ENCODE data around the gene IGSF9B. TPM values are rescaled to one million over a fixed set of nuclear protein-coding genes. Genes with fewer than 3 reads are reported as not detected.
A peak's percentile ranks its signal among the peaks of the same experiment; 100 is the strongest.

IGSF9B gene
- total and polyA plus RNA-seq, 4 donors, result 0.07 to 0.33 (median 0.09) TPM; not detected in 1

- Histone ChIP-seq H3K9me3 (ENCODE audit: control insufficient read depth in 4 of 4, low read length in 3 of 4) (no peaks in the 10 kb centered on the region), H3K4me1 (ENCODE audit: control insufficient read depth in 4 of 4, insufficient read depth in 4 of 4, low read length in 3 of 4) (no peaks in the 10 kb centered on the region), H3K27ac (ENCODE audit: low read depth in 1 of 2, low read length in 2 of 2) (no peak overlapping the region), H3K27me3 (ENCODE audit: control insufficient read depth in 4 of 4, insufficient read depth in 4 of 4, low read length in 3 of 4) (peaks cover 0 to 5% (median 2%) of the 10 kb centered on the region in 4 donors), H3K9ac (ENCODE audit: low read depth in 1 of 2, low read length in 2 of 2) (no peak overlapping the region), H3K4me3 (ENCODE audit: low read depth in 1 of 3, low read length in 3 of 3) (no peak overlapping the region), H3K36me3 (ENCODE audit: control insufficient read depth in 4 of 4, insufficient read depth in 3 of 4, low read depth in 1 of 4, low read length in 3 of 4) (no peaks in the 10 kb centered on the region)
- TF ChIP-seq EGR1 (IDR thresholded peaks at IDR 0.05; ENCODE audit: low read depth in 2 of 2) (no peak), REST (IDR thresholded peaks at IDR 0.05) (peak; percentile 81), MAX (IDR thresholded peaks at IDR 0.05) (no peak)
- DNase-seq (ENCODE audit: low spot score), result no peak
- WGBS, result 47% methylated on average over 6 of the region's 6 CpGs
Observed at GRCh38 chr11:133968300-133968699, 11.5 kb upstream of the IGSF9B start.

GRCh38 chr11:133967599-133968238, 11.0 kb upstream of the IGSF9B start:
- no peak overlapping the region for H3K9ac ChIP-seq (ENCODE audit: low read depth in 1 of 2, low read length in 2 of 2)
- H3K4me1 ChIP-seq (ENCODE audit: control insufficient read depth in 4 of 4, insufficient read depth in 4 of 4, low read length in 3 of 4), result no peaks in the 10 kb centered on the region
- H3K27me3 ChIP-seq (ENCODE audit: control insufficient read depth in 4 of 4, insufficient read depth in 4 of 4, low read length in 3 of 4), result peaks cover 0 to 5% (median 2%) of the 10 kb centered on the region in 4 donors
- no peak for TF ChIP-seq NR2F2 (IDR thresholded peaks at IDR 0.05)
- TF ChIP-seq SP1 (IDR thresholded peaks at IDR 0.05), result no peak
- no peak for TF ChIP-seq REST (IDR thresholded peaks at IDR 0.05)
- TF ChIP-seq TAF1 (conservative IDR thresholded peaks at IDR 0.05), result no peak
- TF ChIP-seq RAD21 (IDR thresholded peaks at IDR 0.05), result no peak
- TF ChIP-seq HNF4A (conservative IDR thresholded peaks at IDR 0.05), result no peak
- no peak for TF ChIP-seq FOXA1 (IDR thresholded peaks at IDR 0.05)
- TF ChIP-seq HNF4G (IDR thresholded peaks at IDR 0.05), result no peak
- TF ChIP-seq MAX (IDR thresholded peaks at IDR 0.05), result no peak
- no peaks in the 10 kb centered on the region for H3K9me3 ChIP-seq (ENCODE audit: control insufficient read depth in 4 of 4, low read length in 3 of 4)
- no peak overlapping the region for H3K27ac ChIP-seq (ENCODE audit: low read depth in 1 of 2, low read length in 2 of 2)
- no peak for DNase-seq (ENCODE audit: low spot score)
- H3K4me3 ChIP-seq (ENCODE audit: low read depth in 1 of 3, low read length in 3 of 3), result no peak overlapping the region
- H3K36me3 ChIP-seq (ENCODE audit: control insufficient read depth in 4 of 4, insufficient read depth in 3 of 4, low read depth in 1 of 4, low read length in 3 of 4), result no peaks in the 10 kb centered on the region
- WGBS, result 78% methylated on average over 28 of the region's 28 CpGs

Data from liver (tissue), 9 donors.